ENCODE measurements around the gene MAP3K2.

Gene MAP3K2

GRCh38 chr2:127382831-127383230 is 4.9 kb downstream of the MAP3K2 start:
- Mint-ChIP-seq H3K4me3 (no peak overlapping the region), H3K36me3 (peaks cover 3% of the 10 kb centered on the region), H3K9me3 (no peaks in the 10 kb centered on the region), H3K27me3 (no peaks in the 10 kb centered on the region), H3K27ac (no peak overlapping the region), H3K4me1 (peaks cover 79% of the 10 kb centered on the region)

- H3K27ac Mint-ChIP-seq = peak overlapping the region; percentile 4
- H3K27me3 Mint-ChIP-seq = no peaks in the 10 kb centered on the region
- peak overlapping the region; percentile 30 for H3K4me3 Mint-ChIP-seq
- peaks cover 3% of the 10 kb centered on the region for H3K36me3 Mint-ChIP-seq
- H3K9me3 Mint-ChIP-seq = no peaks in the 10 kb centered on the region
- H3K4me1 Mint-ChIP-seq = peaks cover 82% of the 10 kb centered on the region
Observed at GRCh38 chr2:127381762-127382161, 6.0 kb downstream of the MAP3K2 start.

GRCh38 chr2:127379712-127380355 is 7.9 kb downstream of the MAP3K2 start:
- H3K4me3 Mint-ChIP-seq = no peak overlapping the region
- H3K4me1 Mint-ChIP-seq = peaks cover 67% of the 10 kb centered on the region
- no peak overlapping the region for H3K27ac Mint-ChIP-seq
- H3K9me3 Mint-ChIP-seq = peaks cover 5% of the 10 kb centered on the region
- peaks cover 11% of the 10 kb centered on the region for H3K36me3 Mint-ChIP-seq
- no peaks in the 10 kb centered on the region for H3K27me3 Mint-ChIP-seq

GRCh38 chr2:127378720-127379119 is 9.1 kb downstream of the MAP3K2 start:
- no peak overlapping the region for H3K27ac Mint-ChIP-seq
- H3K9me3 Mint-ChIP-seq = peaks cover 11% of the 10 kb centered on the region
- H3K36me3 Mint-ChIP-seq = peaks cover 15% of the 10 kb centered on the region
- peaks cover 66% of the 10 kb centered on the region for H3K4me1 Mint-ChIP-seq
- no peaks in the 10 kb centered on the region for H3K27me3 Mint-ChIP-seq
- no peak overlapping the region for H3K4me3 Mint-ChIP-seq

- H3K4me1 Mint-ChIP-seq = peaks cover 60% of the 10 kb centered on the region
- no peak overlapping the region for H3K4me3 Mint-ChIP-seq
- H3K9me3 Mint-ChIP-seq = peaks cover 11% of the 10 kb centered on the region
- peaks cover 23% of the 10 kb centered on the region for H3K36me3 Mint-ChIP-seq
- H3K27ac Mint-ChIP-seq = no peak overlapping the region
- H3K27me3 Mint-ChIP-seq = no peaks in the 10 kb centered on the region
Observed at GRCh38 chr2:127377262-127377661, 10.5 kb downstream of the MAP3K2 start.

- Mint-ChIP-seq H3K4me1 (peaks cover 59% of the 10 kb centered on the region), H3K9me3 (peaks cover 17% of the 10 kb centered on the region), H3K27me3 (no peaks in the 10 kb centered on the region), H3K36me3 (peaks cover 24% of the 10 kb centered on the region), H3K4me3 (no peak overlapping the region), H3K27ac (no peak overlapping the region)
Observed at GRCh38 chr2:127376257-127376656, 11.5 kb downstream of the MAP3K2 start.

GRCh38 chr2:127373362-127374083 is 14.3 kb downstream of the MAP3K2 start:
- Mint-ChIP-seq H3K4me1 (peaks cover 46% of the 10 kb centered on the region), H3K4me3 (no peak overlapping the region), H3K27ac (no peak overlapping the region), H3K9me3 (peaks cover 17% of the 10 kb centered on the region), H3K36me3 (peaks cover 31% of the 10 kb centered on the region), H3K27me3 (no peaks in the 10 kb centered on the region)

GRCh38 chr2:127371037-127371436 is 16.7 kb downstream of the MAP3K2 start:
- Mint-ChIP-seq H3K27ac (no peak overlapping the region), H3K27me3 (no peaks in the 10 kb centered on the region), H3K9me3 (peaks cover 17% of the 10 kb centered on the region), H3K4me3 (no peak overlapping the region), H3K36me3 (peaks cover 28% of the 10 kb centered on the region), H3K4me1 (peaks cover 55% of the 10 kb centered on the region)

- H3K27ac Mint-ChIP-seq = no peak overlapping the region
- H3K36me3 Mint-ChIP-seq = peaks cover 24% of the 10 kb centered on the region
- no peaks in the 10 kb centered on the region for H3K27me3 Mint-ChIP-seq
- peaks cover 12% of the 10 kb centered on the region for H3K9me3 Mint-ChIP-seq
- H3K4me1 Mint-ChIP-seq = peaks cover 61% of the 10 kb centered on the region
- H3K4me3 Mint-ChIP-seq = no peak overlapping the region
Observed at GRCh38 chr2:127370010-127370409, 17.8 kb downstream of the MAP3K2 start.

- Mint-ChIP-seq H3K27me3 (no peaks in the 10 kb centered on the region), H3K9me3 (no peaks in the 10 kb centered on the region), H3K36me3 (peaks cover 7% of the 10 kb centered on the region), H3K4me1 (peaks cover 80% of the 10 kb centered on the region), H3K4me3 (no peak overlapping the region), H3K27ac (no peak overlapping the region)
Observed at GRCh38 chr2:127365211-127365643, 22.5 kb downstream of the MAP3K2 start.

- H3K4me1 Mint-ChIP-seq = peaks cover 93% of the 10 kb centered on the region
- H3K27ac Mint-ChIP-seq = no peak overlapping the region
- no peaks in the 10 kb centered on the region for H3K27me3 Mint-ChIP-seq
- no peak overlapping the region for H3K4me3 Mint-ChIP-seq
- no peaks in the 10 kb centered on the region for H3K9me3 Mint-ChIP-seq
- no peaks in the 10 kb centered on the region for H3K36me3 Mint-ChIP-seq
Observed at GRCh38 chr2:127362971-127363370, 24.8 kb downstream of the MAP3K2 start.

- Mint-ChIP-seq H3K36me3 (no peaks in the 10 kb centered on the region), H3K4me1 (peaks cover 92% of the 10 kb centered on the region), H3K27ac (peak overlapping the region; percentile 63), H3K27me3 (no peaks in the 10 kb centered on the region), H3K9me3 (no peaks in the 10 kb centered on the region), H3K4me3 (no peak overlapping the region)
Observed at GRCh38 chr2:127361929-127362885, 25.6 kb downstream of the MAP3K2 start.

- Mint-ChIP-seq H3K9me3 (no peaks in the 10 kb centered on the region), H3K27ac (no peak overlapping the region), H3K4me3 (no peak overlapping the region), H3K4me1 (peaks cover 87% of the 10 kb centered on the region), H3K27me3 (no peaks in the 10 kb centered on the region), H3K36me3 (no peaks in the 10 kb centered on the region)
Observed at GRCh38 chr2:127360242-127360641, 27.5 kb downstream of the MAP3K2 start.

GRCh38 chr2:127359520-127359919 is 28.3 kb downstream of the MAP3K2 start:
- Mint-ChIP-seq H3K27ac (no peak overlapping the region), H3K4me1 (peaks cover 88% of the 10 kb centered on the region), H3K9me3 (no peaks in the 10 kb centered on the region), H3K36me3 (no peaks in the 10 kb centered on the region), H3K27me3 (no peaks in the 10 kb centered on the region), H3K4me3 (no peak overlapping the region)

- H3K27ac Mint-ChIP-seq = no peak overlapping the region
- H3K4me3 Mint-ChIP-seq = no peak overlapping the region
- peaks cover 87% of the 10 kb centered on the region for H3K4me1 Mint-ChIP-seq
- H3K36me3 Mint-ChIP-seq = no peaks in the 10 kb centered on the region
- no peaks in the 10 kb centered on the region for H3K27me3 Mint-ChIP-seq
- H3K9me3 Mint-ChIP-seq = no peaks in the 10 kb centered on the region
Observed at GRCh38 chr2:127358971-127359370, 28.8 kb downstream of the MAP3K2 start.
